ENCODE results near the gene METTL26. TPM values are rescaled to one million over a fixed set of nuclear protein-coding genes. Genes with fewer than 3 reads are reported as not detected.

Gene METTL26
- total and polyA plus RNA-seq, 9 of the 15 experiments (the other 6 are each of a cell fraction or from before 2014, with no cell fraction given) = 7.3 to 262 (median 80.9) TPM

GRCh38 chr16:681746-682427 is 45.8 kb upstream of the METTL26 start (continued):
- TF ChIP-seq ARID4B (CRISPR knock-in tag; IDR thresholded peaks at IDR 0.05) (0 out of 2 replicates have a peak, but pooled peaks have one; percentile 42), CBX1 (IDR thresholded peaks at IDR 0.05; ENCODE audit: low read depth) (no peak), ETS2 (tag; IDR thresholded peaks at IDR 0.05; ENCODE audit: borderline replicate concordance, poor library complexity, severe bottlenecking) (no peak), ZMIZ1 (IDR thresholded peaks at IDR 0.05; ENCODE audit: low read depth in 2 of 2, low read length in 2 of 2) (no peak), STAT5B (CRISPR knock-in tag; IDR thresholded peaks at IDR 0.05) (no peak), SRF (CRISPR knock-in tag; IDR thresholded peaks at IDR 0.05) (no peak), KLF1 (tag; IDR thresholded peaks at IDR 0.05) (no peak), ASH1L (IDR thresholded peaks at IDR 0.05; ENCODE audit: borderline replicate concordance, low read depth, partially characterized antibody) (no peak), ZNF609 (CRISPR knock-in tag; IDR thresholded peaks at IDR 0.05; ENCODE audit: borderline replicate concordance) (no peak), BRF2 (IDR thresholded peaks at IDR 0.05; ENCODE audit: borderline replicate concordance, insufficient read depth, insufficient read length) (no peak)
